GM18499 (cell line): ENCODE results near the gene NAA80.
"Not testable (repeated sequence)": the region's sequence is repeated elsewhere in the genome, so short reads cannot be mapped to it uniquely, and the experiment has no call there.

Experiments used
- ATAC-seq: cut with Tn5 transposase; IDR thresholded peaks from one replicate; pipeline ENCODE4 v1.9.1; 2021; ENCODE audit warnings: moderate number of reproducible peaks; ENCODE audit not compliant: insufficient read depth, unreplicated experiment

Gene NAA80

GRCh38 chr3:50316657-50317242 lies 17.5 kb upstream of the NAA80 start:
- ATAC-seq: no peak

DNA sequence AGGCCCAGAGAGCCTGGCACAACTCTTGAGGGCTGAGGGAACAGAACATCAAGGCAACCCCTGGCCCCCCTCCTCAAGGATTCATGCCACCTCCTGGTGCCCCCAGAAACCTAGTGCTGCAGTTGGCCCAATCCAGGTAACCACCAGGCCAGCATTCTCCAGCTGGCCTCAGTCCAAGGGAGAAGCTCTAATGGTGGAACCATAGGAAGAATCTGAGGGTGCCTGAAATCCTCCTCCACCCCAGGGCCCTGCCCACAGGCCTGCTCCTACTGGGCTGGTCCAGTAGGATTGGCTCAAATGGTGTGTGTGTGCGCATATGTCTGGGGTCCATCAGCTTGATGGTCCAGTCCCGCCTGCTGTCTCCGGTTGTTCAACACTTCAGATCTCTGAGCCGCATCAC lies 15.6 kb upstream of the NAA80 start:
- no peak for ATAC-seq

GRCh38 chr3:50314342-50314741 lies 15.1 kb upstream of the NAA80 start:
- ATAC-seq: no peak

GRCh38 chr3:50312041-50312440 lies 12.8 kb upstream of the NAA80 start:
- ATAC-seq: not testable (repeated sequence)

- no peak for ATAC-seq
Observed at GRCh38 chr3:50304601-50305000, 5.4 kb upstream of the NAA80 start.

DNA sequence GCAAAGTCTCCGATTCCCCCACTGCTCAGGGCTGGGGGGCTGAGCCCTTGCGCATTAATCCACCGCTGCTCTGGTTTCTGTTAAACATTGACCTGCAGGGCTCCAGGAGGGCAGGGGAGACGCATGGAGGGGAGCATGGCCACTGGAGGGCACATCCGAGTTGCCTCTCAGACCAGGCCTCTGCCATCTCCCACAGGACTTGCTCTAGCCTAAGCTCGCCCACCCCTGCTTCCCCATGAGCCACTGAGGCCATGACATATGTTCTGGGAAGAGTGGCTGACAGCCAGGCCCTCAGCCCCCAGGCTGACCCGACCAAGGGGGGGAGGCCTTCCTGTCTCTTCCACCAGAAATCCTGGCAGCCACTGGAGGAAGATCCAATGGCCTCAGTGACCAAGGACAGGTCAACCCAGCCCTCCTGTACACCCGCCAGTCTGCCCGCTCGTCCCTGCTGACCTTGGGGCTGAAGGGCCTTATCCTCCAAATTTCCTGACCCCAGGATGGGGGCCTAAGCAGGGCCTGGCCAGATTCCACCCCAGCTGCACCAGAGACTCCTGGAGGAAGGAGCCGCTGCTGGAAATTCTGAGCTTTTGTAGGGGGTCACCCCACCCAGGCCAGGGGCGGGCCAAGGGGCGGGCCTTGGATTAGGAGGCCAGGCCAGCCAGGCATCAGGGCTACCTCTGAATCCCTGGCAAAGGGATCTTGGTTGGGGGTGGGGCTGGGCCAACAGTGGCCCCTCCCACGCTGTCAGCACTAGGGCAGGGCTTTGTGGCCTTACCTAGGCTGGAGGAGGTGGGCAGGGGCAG lies 4.0 kb upstream of the NAA80 start, which contains the start of gene HYAL1:
HYAL1 (minus strand) TSS at position 562 of the 803 bp plus-strand sequence. CDS start 618 bp downstream, outside the sequence.
- no peak for ATAC-seq

- no peak for ATAC-seq
Observed at GRCh38 chr3:50302095-50303012, 3.1 kb upstream of the NAA80 start.

GRCh38 chr3:50300681-50301254 lies 1.6 kb upstream of the NAA80 start:
- no peak for ATAC-seq

DNA sequence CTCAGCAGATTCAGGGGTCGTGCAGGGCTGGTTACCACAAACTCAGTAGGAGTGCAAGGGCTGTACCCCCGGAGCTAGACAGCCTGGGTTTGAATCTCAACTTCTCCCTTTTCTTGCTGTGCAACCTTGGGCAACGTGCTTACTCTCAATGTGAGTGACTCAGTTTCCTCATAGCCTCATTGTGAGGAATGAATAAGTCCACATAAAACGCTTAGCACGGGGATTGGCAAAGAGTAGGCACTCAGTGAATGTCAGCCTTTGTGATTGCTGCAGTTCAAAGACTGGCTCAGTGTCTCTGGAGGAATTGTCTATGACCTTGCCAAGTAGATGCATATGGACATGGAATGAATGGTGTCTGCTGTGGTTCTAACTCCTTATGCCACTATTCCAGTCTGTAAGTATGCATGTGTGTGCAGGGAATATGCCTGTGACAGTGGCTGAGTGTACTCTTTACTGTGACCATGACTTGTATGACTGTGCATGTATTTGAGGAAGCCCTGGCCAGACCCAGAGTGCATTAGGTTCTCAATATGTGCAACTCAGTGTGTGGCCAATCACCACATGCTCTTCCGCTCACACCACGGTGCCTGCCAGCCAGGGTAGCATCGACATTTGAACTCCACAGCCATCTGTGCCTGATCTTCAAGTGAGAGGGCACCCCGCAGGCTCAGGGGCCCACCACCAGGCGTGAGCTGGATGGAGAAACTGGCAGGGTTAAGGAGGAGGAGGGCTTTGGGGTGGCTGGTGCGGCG lies 900 bp upstream of the NAA80 start:
- ATAC-seq: no peak

- ATAC-seq: no peak
Observed at GRCh38 chr3:50299638-50299928, 378 bp upstream of the NAA80 start.

DNA sequence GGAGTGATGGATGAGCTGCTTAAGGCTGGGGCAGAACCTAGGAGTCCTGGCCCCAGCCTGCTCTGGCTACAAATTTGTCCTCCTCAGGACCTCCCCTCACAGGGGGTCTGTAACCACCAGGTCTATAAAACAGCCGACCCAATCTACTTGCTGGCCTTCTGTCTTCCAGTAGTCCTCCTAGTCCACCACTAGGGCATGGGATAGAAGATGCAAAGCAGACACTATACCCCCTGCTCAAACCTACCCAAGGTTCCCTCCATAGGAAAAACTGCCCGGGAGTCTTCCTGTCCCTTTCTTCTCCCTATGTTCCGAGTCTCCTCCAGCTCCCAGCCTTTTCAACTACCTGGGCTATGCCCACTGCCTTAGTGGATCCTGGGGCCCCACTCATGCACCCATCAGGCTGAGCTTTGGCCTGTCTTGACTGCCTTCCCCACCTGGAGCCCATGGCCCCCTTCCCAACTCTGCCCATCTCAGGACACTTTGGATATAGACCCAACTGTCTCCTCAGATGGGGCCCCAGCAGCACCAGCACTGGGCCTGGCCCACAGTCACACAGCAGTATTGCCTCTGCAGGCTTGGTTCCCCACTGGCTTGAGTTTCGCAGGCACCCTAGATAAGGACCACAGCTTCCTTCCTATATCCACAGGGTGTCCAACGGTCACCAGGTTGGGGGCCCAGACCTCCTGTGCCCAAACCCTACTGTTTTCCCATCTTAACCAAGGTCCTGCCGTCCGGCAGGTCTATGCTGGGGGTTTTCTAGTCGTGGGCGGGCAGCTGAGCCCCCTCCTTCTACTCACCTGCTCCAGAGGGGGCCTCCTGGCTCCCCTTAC lies 1.1 kb downstream of the NAA80 start:
- ATAC-seq: no peak

GRCh38 chr3:50297384-50297775 lies 1.8 kb downstream of the NAA80 start:
- ATAC-seq: no peak

GRCh38 chr3:50296721-50297383 lies 2.4 kb downstream of the NAA80 start:
- ATAC-seq: no peak

DNA sequence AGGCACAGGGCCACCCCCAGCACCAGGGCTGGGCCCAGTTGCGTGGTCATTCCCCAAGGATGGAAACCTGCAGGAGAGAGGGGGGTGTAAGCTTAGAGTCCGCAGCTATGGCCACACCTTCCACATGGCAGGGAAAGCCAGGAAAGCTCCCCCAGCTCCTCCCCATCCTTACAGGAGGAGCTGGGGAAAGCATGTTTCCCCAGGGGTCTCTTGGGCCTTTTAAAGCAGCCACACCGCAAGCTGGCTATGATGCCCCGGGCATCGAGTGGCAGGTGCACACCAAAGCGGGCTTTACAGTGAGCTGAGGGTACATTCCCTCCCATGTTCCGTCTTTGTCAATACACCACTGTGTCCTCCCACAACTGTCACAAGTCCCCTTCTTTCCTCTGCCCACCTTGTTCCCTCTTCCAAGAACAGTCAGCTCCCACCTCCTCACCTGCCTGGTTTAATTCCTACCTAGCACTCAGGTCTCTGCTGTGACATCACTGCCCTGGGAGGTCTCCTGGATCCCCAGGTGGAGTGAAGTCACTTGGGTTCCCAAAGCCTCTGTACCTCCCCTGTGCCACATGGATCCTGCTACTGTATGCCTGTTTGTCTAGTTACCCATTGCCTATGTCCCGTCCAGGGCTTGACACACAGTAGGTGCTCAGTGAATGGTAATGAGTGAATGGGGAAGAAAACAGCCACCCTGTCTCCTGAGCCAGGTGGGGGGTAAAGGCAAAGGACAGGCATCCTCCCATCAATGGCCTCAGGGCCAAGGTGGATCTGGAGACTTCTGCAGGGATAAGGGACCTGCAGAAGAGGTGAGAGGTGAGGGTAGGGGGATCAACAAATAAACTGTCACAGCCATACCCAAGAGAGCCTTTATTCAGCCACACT lies 3.4 kb downstream of the NAA80 start:
- ATAC-seq: no peak

DNA sequence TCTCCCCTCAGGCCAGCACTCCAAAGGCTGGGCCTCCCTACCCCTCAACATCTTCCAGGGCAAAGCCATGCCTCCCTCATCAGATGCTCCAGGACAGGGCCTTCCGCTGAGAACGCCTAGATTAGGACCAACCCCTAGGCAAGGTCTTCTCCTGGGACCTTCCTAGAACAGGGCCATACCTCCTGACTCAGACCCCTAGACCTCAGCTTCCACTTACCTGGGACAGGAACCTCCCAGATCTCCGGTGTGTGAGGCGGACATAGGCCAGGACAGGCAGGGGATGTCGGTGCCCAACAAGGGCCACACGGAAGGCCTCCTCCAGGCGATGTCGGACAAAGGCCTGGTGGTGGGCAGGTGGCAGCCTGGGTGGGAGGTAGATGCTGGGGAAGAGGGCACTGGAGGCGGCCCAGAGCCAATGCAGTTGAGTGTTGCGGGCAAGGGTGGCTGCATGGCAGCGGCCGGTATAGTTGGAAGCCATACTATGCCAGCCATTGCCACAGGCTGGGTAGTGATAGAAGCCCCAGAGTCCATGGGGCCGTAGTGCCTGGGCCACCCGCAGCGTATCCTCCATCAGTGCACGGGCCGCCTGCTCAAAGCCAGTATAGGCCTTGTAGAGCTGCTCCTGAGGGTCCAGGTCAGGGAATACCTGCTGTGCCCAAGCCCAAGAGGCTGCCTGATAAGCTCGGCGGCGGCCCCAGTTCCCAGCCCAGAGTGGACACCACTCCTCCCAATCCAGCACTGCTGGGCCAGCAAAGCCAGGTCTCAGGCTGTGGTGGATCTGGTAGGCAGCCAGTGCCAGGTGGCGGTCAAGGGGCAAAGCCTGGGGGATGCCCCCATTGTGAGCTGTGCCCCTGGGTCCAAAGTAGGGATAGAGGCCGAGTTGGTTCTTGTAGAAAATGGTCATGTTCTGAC lies 4.5 kb downstream of the NAA80 start:
- no peak for ATAC-seq

- ATAC-seq: no peak
Observed at GRCh38 chr3:50294089-50294488, 5.1 kb downstream of the NAA80 start.
